Measurements from ENCODE around the gene UCK1.
"Not testable (repeated sequence)": the region's sequence is repeated elsewhere in the genome, so short reads cannot be mapped to it uniquely, and the experiment has no call there.

Gene UCK1

GRCh38 chr9:131562032-131562959 is 31.2 kb upstream of the UCK1 start:
- no peak overlapping the region for H3K4me3 ChIP-seq (ENCODE audit: low read length)
- no peak for TF ChIP-seq ZNF274 (IDR thresholded peaks at IDR 0.05; ENCODE audit: low read depth, low read length)

- no peak for TF ChIP-seq ZNF274 (IDR thresholded peaks at IDR 0.05; ENCODE audit: low read depth, low read length)
- no peak overlapping the region for H3K4me3 ChIP-seq (ENCODE audit: low read length)
These were observed 28.4 kb upstream of the UCK1 start for GRCh38 chr9:131559421-131560000.

GRCh38 chr9:131557855-131558548 is 26.9 kb upstream of the UCK1 start:
- no peak overlapping the region for H3K4me3 ChIP-seq (ENCODE audit: low read length)
- no peak for TF ChIP-seq ZNF274 (IDR thresholded peaks at IDR 0.05; ENCODE audit: low read depth, low read length)

DNA sequence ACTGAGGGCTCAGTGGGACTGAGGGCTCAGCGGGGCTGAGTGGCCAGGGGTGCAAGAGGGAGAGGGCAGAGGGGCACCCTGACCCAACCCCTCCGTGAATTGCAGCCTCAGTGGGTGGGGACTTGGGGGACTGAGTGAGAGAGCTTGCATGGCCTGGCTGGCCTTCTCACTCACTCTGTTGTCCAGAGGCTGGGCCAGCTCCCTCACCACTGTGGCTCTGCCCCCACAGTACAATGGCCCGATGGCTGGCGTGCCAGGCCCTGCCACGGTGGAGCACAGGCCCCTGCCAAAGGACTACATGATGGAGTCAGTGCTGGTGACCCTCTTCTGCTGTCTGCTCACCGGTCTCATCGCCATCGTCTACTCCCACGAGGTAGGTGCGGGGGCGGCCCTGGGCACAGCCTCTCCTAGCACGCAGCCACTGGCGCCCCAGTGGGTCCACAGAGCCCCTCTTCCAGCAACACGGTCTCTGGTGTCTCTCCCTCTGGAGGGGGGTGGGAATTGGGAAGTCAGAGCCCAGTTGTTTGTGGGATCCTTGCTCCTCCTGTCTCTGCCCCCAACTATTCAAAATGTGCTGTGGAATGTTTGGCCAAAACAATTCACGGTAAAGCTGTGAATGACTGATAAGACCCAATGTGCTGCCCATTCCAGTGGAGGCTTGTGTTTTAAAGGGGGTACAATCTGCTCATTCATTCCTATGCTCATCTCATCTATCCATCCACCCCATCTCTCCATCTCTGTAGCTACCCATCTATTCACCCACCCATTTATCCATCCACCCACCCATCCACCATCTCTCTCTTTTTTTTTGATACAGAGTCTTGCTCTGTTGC is 25.0 kb upstream of the UCK1 start:
- TF ChIP-seq ZNF274 (IDR thresholded peaks at IDR 0.05; ENCODE audit: low read depth, low read length): no peak
- no peak overlapping the region for H3K4me3 ChIP-seq (ENCODE audit: low read length)

- no peak for TF ChIP-seq ZNF274 (IDR thresholded peaks at IDR 0.05; ENCODE audit: low read depth, low read length)
- no peak overlapping the region for H3K4me3 ChIP-seq (ENCODE audit: low read length)
These were observed 23.8 kb upstream of the UCK1 start for GRCh38 chr9:131554843-131555351.

- H3K4me3 ChIP-seq (ENCODE audit: low read length): no peak overlapping the region
- no peak for TF ChIP-seq ZNF274 (IDR thresholded peaks at IDR 0.05; ENCODE audit: low read depth, low read length)
These were observed 23.2 kb upstream of the UCK1 start for GRCh38 chr9:131554087-131554842.

DNA sequence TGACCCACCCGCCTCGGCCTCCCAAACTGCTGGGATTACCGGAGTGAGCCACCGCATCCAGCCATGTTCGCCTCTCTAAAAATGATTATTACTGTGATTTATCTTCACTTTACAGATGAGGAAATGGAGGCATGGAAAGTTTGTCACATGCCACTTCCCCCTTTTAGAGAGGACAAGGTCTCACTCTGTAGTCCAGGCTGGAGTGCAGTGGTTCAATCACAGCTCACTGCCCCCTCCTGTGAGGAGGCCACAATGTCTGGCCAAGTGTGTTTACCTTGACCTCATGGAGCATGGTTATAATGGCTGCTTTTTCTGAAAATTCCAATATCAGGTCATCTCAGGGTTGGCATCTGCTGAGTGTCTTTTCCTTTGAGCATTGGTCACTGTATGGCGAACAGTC is 21.0 kb upstream of the UCK1 start:
- no peak for TF ChIP-seq ZNF274 (IDR thresholded peaks at IDR 0.05; ENCODE audit: low read depth, low read length)
- no peak overlapping the region for H3K4me3 ChIP-seq (ENCODE audit: low read length)

DNA sequence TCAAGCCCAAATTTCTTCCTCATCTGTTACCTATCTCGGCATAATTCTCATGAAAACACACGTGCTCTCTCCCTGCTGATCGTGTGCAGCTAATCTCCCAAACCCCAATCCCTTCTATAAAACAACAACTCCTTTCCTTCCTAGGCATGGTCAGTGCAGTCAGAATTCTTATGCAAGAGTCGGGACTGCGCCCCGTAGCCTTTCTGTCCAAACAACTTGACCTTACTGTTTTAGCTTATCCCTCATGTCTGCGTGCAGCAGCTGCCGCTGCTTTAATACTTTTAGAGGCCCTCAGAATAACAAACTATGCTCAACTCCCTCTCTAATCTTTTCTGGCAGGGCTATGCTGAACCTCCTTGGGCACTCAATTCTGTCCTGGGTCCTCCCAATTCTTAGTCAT is 19.4 kb upstream of the UCK1 start:
- H3K4me3 ChIP-seq (ENCODE audit: low read length): not testable (repeated sequence)

- H3K4me3 ChIP-seq (ENCODE audit: low read length): not testable (repeated sequence)
These were observed 18.1 kb upstream of the UCK1 start for GRCh38 chr9:131549186-131549585.

DNA sequence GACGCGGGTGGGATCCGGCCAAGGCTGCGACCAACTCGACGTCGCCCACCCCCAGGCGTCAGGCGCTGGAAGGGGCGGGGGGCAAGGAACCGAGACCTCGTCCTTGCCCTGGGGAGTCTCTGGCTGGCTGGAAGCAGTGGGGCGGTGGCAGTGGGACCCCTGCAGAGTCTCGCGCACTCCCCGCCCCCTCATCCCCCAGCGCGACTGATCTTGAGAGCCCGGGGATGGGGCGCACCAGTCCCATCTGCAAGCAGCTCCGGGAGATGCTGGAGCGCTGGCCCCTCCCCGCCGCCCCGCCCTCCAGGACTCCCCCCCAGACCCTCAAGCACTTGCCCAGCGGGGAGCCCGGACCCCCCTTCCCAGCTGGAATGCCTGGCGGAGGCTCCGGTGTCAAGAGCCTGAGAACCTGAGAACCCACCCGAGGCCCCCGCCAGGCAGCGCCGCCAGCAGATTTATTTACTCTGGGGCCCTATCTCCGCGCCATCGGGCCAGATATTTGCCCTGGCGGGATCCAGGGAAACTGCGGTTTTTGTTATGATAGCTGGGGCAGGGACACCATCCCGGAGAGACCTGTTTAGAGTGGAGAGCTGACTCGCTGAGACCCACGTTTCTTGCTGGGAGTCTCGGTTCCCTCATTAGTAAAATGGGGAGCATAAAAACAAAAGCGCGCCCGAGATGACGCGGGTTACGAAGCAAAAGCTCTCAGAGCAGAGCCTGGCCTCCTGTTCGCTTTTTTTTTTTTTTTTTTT is 15.4 kb upstream of the UCK1 start:
- no peak for TF ChIP-seq ZNF274 (IDR thresholded peaks at IDR 0.05; ENCODE audit: low read depth, low read length)
- H3K4me3 ChIP-seq (ENCODE audit: low read length): no peak overlapping the region

GRCh38 chr9:131545786-131546335 is 14.8 kb upstream of the UCK1 start:
- no peak overlapping the region for H3K4me3 ChIP-seq (ENCODE audit: low read length)
- TF ChIP-seq ZNF274 (IDR thresholded peaks at IDR 0.05; ENCODE audit: low read depth, low read length): no peak

DNA sequence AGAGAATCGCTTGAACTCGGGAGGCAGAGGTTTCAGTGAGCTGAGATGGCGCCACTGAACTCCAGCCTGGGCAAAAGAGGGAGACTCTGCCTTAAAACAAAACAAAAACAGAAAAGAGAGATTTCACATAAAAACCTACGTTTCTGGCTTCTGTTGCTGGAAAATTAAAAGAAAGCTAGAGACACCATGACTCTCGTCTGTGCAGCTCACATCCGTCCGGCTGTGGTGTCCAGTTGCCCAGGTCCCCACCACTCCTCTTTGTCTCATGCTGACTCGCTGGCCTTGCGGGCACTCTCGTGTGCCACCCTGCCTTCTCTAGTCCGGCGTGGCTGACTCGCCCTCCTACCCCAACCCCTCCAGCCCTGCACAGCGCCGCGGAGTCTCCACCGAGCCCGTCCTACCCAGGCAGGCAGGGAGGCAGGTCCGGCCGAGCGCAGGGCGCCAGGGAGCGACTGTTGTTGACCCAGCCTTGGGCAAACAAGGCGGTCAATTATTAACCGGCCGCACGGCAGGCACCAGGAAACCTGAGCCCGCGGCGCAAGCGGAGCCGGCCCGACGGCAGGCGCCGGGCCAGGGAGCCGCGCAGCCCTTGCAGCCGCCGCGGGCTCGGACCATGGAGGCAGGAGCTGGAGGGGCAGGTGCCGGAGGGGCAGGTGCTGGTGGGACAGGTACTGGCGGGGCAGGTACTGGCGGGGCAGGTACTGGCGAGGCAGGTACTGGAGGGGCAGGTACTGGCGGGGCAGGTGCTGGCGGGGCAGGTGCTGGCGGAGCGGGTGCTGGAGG is 14.1 kb upstream of the UCK1 start, which contains the start of gene PRRT1B:
PRRT1B (plus strand) TSS at position 521 of the 783 bp plus-strand sequence; CDS start at position 614, 93 bp downstream.
- H3K4me3 ChIP-seq (ENCODE audit: low read length): no peak within 1 kb of the TSS
- TF ChIP-seq ZNF274 (IDR thresholded peaks at IDR 0.05; ENCODE audit: low read depth, low read length): no peak
